Measurements from ENCODE around the gene CNKSR2. TPM values are rescaled to one million over a fixed set of nuclear protein-coding genes. Genes with fewer than 3 reads are reported as not detected.

The CNKSR2 gene
- total and polyA plus RNA-seq, 2 experiments from 2014 or later, result 13.9 to 40.9 TPM

DNA sequence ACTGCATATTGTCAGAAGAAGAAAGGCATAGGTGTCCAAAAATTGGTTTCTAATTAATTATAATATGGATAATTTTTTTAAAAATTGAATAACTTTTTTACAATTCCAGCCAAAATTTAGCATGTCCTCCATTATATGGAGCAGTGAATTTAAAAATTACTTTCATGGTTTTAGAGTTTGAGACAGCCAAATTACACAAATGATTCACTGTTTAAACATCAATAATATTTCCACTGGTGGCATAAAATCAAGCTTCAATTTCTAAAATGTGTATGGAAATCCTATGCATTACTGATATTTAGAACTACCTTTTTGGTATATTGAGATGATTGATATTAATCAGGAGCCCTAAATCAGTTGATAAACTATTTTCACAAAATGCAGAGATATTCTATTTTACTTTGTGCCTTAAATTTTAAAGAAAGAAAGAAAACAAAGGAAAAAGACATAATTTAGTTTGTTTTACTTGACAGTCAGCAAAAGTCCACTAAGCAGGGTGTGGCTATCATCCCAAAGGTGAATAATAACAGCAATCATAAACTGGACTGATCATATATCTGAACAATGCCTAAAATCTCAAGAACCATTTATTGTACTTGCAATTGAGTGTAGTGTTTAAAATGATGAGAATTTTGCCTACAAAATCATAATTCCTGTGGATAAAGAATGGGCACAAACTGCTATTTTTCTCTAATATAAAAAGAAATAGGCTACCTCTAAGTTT, 249.7 kb downstream of the CNKSR2 start (continued):
- TF ChIP-seq, protein P1, sequence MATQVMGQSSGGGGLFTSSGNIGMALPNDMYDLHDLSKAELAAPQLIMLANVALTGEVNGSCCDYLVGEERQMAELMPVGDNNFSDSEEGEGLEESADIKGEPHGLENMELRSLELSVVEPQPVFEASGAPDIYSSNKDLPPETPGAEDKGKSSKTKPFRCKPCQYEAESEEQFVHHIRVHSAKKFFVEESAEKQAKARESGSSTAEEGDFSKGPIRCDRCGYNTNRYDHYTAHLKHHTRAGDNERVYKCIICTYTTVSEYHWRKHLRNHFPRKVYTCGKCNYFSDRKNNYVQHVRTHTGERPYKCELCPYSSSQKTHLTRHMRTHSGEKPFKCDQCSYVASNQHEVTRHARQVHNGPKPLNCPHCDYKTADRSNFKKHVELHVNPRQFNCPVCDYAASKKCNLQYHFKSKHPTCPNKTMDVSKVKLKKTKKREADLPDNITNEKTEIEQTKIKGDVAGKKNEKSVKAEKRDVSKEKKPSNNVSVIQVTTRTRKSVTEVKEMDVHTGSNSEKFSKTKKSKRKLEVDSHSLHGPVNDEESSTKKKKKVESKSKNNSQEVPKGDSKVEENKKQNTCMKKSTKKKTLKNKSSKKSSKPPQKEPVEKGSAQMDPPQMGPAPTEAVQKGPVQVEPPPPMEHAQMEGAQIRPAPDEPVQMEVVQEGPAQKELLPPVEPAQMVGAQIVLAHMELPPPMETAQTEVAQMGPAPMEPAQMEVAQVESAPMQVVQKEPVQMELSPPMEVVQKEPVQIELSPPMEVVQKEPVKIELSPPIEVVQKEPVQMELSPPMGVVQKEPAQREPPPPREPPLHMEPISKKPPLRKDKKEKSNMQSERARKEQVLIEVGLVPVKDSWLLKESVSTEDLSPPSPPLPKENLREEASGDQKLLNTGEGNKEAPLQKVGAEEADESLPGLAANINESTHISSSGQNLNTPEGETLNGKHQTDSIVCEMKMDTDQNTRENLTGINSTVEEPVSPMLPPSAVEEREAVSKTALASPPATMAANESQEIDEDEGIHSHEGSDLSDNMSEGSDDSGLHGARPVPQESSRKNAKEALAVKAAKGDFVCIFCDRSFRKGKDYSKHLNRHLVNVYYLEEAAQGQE (IDR thresholded peaks at IDR 0.05; ENCODE audit: unreplicated experiment), result no peak
- no peak for TF ChIP-seq JUNB (IDR thresholded peaks at IDR 0.05; ENCODE audit: unreplicated experiment)
- no peak for TF ChIP-seq NANOG (IDR thresholded peaks at IDR 0.05; ENCODE audit: borderline replicate concordance)
- TF ChIP-seq, protein P2, sequence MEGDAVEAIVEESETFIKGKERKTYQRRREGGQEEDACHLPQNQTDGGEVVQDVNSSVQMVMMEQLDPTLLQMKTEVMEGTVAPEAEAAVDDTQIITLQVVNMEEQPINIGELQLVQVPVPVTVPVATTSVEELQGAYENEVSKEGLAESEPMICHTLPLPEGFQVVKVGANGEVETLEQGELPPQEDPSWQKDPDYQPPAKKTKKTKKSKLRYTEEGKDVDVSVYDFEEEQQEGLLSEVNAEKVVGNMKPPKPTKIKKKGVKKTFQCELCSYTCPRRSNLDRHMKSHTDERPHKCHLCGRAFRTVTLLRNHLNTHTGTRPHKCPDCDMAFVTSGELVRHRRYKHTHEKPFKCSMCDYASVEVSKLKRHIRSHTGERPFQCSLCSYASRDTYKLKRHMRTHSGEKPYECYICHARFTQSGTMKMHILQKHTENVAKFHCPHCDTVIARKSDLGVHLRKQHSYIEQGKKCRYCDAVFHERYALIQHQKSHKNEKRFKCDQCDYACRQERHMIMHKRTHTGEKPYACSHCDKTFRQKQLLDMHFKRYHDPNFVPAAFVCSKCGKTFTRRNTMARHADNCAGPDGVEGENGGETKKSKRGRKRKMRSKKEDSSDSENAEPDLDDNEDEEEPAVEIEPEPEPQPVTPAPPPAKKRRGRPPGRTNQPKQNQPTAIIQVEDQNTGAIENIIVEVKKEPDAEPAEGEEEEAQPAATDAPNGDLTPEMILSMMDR (conservative IDR thresholded peaks at IDR 0.05; ENCODE audit: low read depth in 2 of 2), result no peak

DNA sequence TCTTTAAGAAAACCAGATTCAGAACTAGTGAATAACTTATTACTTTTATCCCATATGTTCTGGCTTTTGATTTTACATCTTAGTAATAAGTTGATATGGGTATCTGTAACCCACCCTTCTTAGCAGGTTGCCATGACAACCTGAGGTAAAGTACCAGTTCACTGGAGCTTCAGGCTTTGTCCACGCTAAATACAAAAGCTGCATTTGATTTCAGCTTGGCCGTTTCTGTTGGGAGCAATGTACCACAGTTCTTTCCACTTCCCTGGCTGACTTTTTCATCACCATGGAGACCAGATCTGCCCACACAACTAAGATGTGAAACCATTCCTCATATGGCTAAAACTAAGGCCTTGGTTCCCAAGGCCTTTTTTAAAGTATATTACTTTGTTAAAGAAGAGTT, 257.8 kb downstream of the CNKSR2 start:
- no peaks in the 10 kb centered on the region for H3K9me2 ChIP-seq (ENCODE audit: insufficient read depth)
- no peaks in the 10 kb centered on the region for H3K36me3 ChIP-seq (ENCODE audit: insufficient read depth)
- peaks cover 11% of the 10 kb centered on the region for H3K4me1 ChIP-seq (ENCODE audit: insufficient read depth)
- ATAC-seq (no peak), DNase-seq (ENCODE audit: low spot score) (no peak)
- no peaks in the 10 kb centered on the region for H3K27me3 ChIP-seq (ENCODE audit: insufficient read depth)
- no peaks in the 10 kb centered on the region for H3F3A ChIP-seq (replicated peaks; ENCODE audit: low read depth)
- Mint-ChIP-seq H3K9me3 (peaks cover 7% of the 10 kb centered on the region; the same call in 1 of the 3 replicates), H3K4me1 (no peaks in the 10 kb centered on the region), H3K27me3 (ENCODE audit: insufficient read depth, low read depth, poor library complexity) (peaks cover 2% of the 10 kb centered on the region), H3K36me3 (ENCODE audit: low read depth) (peaks cover 20% of the 10 kb centered on the region), H3K4me3 (no peak overlapping the region), H3K27ac (no peak overlapping the region)
- TF ChIP-seq, protein P3, sequence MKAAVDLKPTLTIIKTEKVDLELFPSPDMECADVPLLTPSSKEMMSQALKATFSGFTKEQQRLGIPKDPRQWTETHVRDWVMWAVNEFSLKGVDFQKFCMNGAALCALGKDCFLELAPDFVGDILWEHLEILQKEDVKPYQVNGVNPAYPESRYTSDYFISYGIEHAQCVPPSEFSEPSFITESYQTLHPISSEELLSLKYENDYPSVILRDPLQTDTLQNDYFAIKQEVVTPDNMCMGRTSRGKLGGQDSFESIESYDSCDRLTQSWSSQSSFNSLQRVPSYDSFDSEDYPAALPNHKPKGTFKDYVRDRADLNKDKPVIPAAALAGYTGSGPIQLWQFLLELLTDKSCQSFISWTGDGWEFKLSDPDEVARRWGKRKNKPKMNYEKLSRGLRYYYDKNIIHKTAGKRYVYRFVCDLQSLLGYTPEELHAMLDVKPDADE (IDR thresholded peaks at IDR 0.05), result no peak
- TF ChIP-seq POLR2AphosphoS5 (IDR thresholded peaks at IDR 0.05; ENCODE audit: low read depth), result no peak
- TF ChIP-seq ZNF331 (CRISPR knock-in tag; IDR thresholded peaks at IDR 0.05; ENCODE audit: low read depth), result no peak
- no peak for TF ChIP-seq CREB1 (CRISPR knock-in tag; IDR thresholded peaks at IDR 0.05; ENCODE audit: low read depth)
- no peak for TF ChIP-seq EZH2 (IDR thresholded peaks at IDR 0.05; ENCODE audit: low read depth, unreplicated experiment)
- TF ChIP-seq, protein P2 (conservative IDR thresholded peaks at IDR 0.05; ENCODE audit: low read depth in 2 of 2), result no peak
- TF ChIP-seq NANOG (IDR thresholded peaks at IDR 0.05; ENCODE audit: borderline replicate concordance), result no peak
- H3K4me3 ChIP-seq, result no peak overlapping the region
- no peaks in the 10 kb centered on the region for H3K79me2 ChIP-seq (replicated peaks; ENCODE audit: insufficient read depth)
- H2AFZ ChIP-seq, result no peak overlapping the region
- no peak overlapping the region for H3K27ac ChIP-seq (ENCODE audit: low read depth)
- H3K4me2 ChIP-seq, result no peak overlapping the region
- no peaks in the 10 kb centered on the region for H4K20me1 ChIP-seq (replicated peaks; ENCODE audit: insufficient read depth)
